Naive thymus-derived CD4-positive, alpha-beta T cell (primary cell): ENCODE results near the gene RPS21. TPM values are rescaled to one million over a fixed set of nuclear protein-coding genes. Genes with fewer than 3 reads are reported as not detected.

Experiments
- ATAC-seq: fragments of 150-1000 bp; cut with Tn5 transposase; 2 replicates; pipeline ENCODE4 v1.10.0; 2021; ENCODE audit warnings: mild to moderate bottlenecking, moderate library complexity
- CTCF ChIA-PET: fragments of 350-600 bp; sonication (Branson Sonifier 250); formaldehyde crosslinking; loops from one replicate; lab custom pipeline; 2021; ENCODE audit warnings: antibody characterized with exemption; lab: Charles Lee
- POLR2A ChIA-PET: fragments of 350-600 bp; sonication (Branson Sonifier 250); formaldehyde crosslinking; loops from one replicate; lab custom pipeline; 2021; ENCODE audit warnings: antibody characterized with exemption, inconsistent platforms; lab: Charles Lee
- DNase-seq, 9 donors: peaks; one replicate each; pipeline versions ENCODE4 v3.0.0 to v3.0.0-alpha.2; 2020 to 2022; ENCODE audit warnings: mixed read lengths in 1 of 9
- H3K27ac ChIP-seq: one replicate; pipeline ENCODE4 v1.7.0; 2013; ENCODE audit warnings: mild to moderate bottlenecking, low read depth, low read length, moderate library complexity
- H3K27me3 ChIP-seq, 2 donors: one replicate each; pipeline ENCODE4 v1.7.0; 2013; ENCODE audit warnings: low read length in 2 of 2, mild to moderate bottlenecking in 2 of 2, moderate library complexity in 2 of 2; ENCODE audit not compliant: control insufficient read depth in 2 of 2, insufficient read depth in 2 of 2
- H3K36me3 ChIP-seq, 3 experiments: 1 replicate in 2 of 3; 2 replicates in 1 of 3; pipeline ENCODE4 v1.7.0; 2013; ENCODE audit warnings: low read length in 3 of 3, mild to moderate bottlenecking in 3 of 3, moderate library complexity in 1 of 3; ENCODE audit not compliant: insufficient read depth in 3 of 3, control insufficient read depth in 2 of 3
- H3K4me1 ChIP-seq, 2 donors: one replicate each; pipeline ENCODE4 v1.7.0; 2013; ENCODE audit warnings: low read length in 2 of 2, mild to moderate bottlenecking in 2 of 2, moderate library complexity in 1 of 2; ENCODE audit not compliant: control insufficient read depth in 2 of 2, insufficient read depth in 2 of 2
- H3K4me3 ChIP-seq: 2 replicates; pipeline ENCODE4 v1.7.0; 2013; ENCODE audit warnings: mild to moderate bottlenecking, low read length
- H3K9me3 ChIP-seq, 3 experiments: 1 replicate in 2 of 3; 2 replicates in 1 of 3; pipeline ENCODE4 v1.7.0; 2013; ENCODE audit warnings: low read length in 3 of 3; ENCODE audit not compliant: control insufficient read depth in 2 of 3
- H3K27ac Mint-ChIP-seq, 9 donors: one replicate each; pipeline ENCODE4 v1.8.0; 2020 to 2022; ENCODE audit warnings: mixed read lengths in 9 of 9, mild to moderate bottlenecking in 8 of 9, moderate library complexity in 5 of 9, inconsistent platforms in 2 of 9
- H3K27me3 Mint-ChIP-seq, 5 donors: one replicate each; pipeline ENCODE4 v1.8.0; 2021 to 2022; ENCODE audit warnings: mixed read lengths in 5 of 5, mild to moderate bottlenecking in 1 of 5
- H3K36me3 Mint-ChIP-seq, 5 donors: one replicate each; pipeline ENCODE4 v1.8.0; 2020 to 2022; ENCODE audit warnings: mixed read lengths in 5 of 5, mild to moderate bottlenecking in 3 of 5, inconsistent platforms in 1 of 5
- H3K4me1 Mint-ChIP-seq, 7 donors: one replicate each; pipeline ENCODE4 v1.8.0; 2020 to 2022; ENCODE audit warnings: mixed read lengths in 7 of 7, mild to moderate bottlenecking in 3 of 7, inconsistent platforms in 1 of 7
- H3K4me3 Mint-ChIP-seq, 10 donors: one replicate each; pipeline ENCODE4 v1.8.0; 2020 to 2022; ENCODE audit warnings: mild to moderate bottlenecking in 10 of 10, mixed read lengths in 10 of 10, moderate library complexity in 6 of 10, inconsistent platforms in 2 of 10
- H3K9me3 Mint-ChIP-seq, 11 donors: one replicate each; pipeline ENCODE4 v1.8.0; 2020 to 2022; ENCODE audit warnings: mixed read lengths in 11 of 11, mild to moderate bottlenecking in 4 of 11, inconsistent platforms in 1 of 11, moderate library complexity in 1 of 11
- intact Hi-C, 2 donors: fragments of 100-400 bp; cut with micrococcal nuclease; formaldehyde crosslinking; loops; one replicate each; pipeline ENCODE4 v1.15.1; 2023
- polyA plus RNA-seq, 2 donors: library from polyadenylated mRNA; unstranded; fragments of 300-500 nt; fragmentation: Illumina TruSeq; gene quantifications; one replicate each; pipeline ENCODE4 v1.2.3, GENCODE V29; 2021
- total RNA-seq, 6 experiments: library from RNA in 5 of 6; stranded (reverse) in 5 of 6; gene quantifications; 1 replicate in 5 of 6; 2 replicates in 1 of 6; pipeline ENCODE4 v1.2.3 and lab custom pipeline; 2021 to 2026

RPS21 gene
- total and polyA plus RNA-seq, 7 experiments from 2014 or later, result 2,026 to 3,458 (median 3,308) TPM

- Histone ChIP-seq H3K4me1 (no peaks in the 10 kb centered on the region), H3K36me3 (no peaks in the 10 kb centered on the region), H3K27ac (no peak overlapping the region), H3K4me3 (no peak overlapping the region), H3K9me3 (no peaks in the 10 kb centered on the region), H3K27me3 (no peaks in the 10 kb centered on the region)
- intact Hi-C loops, result no loop called here
- ChIA-PET POLR2A (no interaction called here), CTCF (no interaction called here)
- peaks cover 0 to 6% (median 3%) of the 10 kb centered on the region in 11 donors for H3K9me3 Mint-ChIP-seq
- no peaks in the 10 kb centered on the region for H3K27me3 Mint-ChIP-seq
- ATAC-seq, result no peak
- no peak overlapping the region for H3K27ac Mint-ChIP-seq
- no peak overlapping the region for H3K4me3 Mint-ChIP-seq
- peaks cover 0 to 4% (median 4%) of the 10 kb centered on the region in 5 donors for H3K36me3 Mint-ChIP-seq
- H3K4me1 Mint-ChIP-seq, result peaks cover 0 to 3% (median 0%) of the 10 kb centered on the region in 7 donors
- no peak for DNase-seq
Observed at GRCh38 chr20:62353289-62354030, 33.4 kb upstream of the RPS21 start.

- H3K36me3 Mint-ChIP-seq, result no peaks in the 10 kb centered on the region
- no peak overlapping the region for H3K27ac Mint-ChIP-seq
- H3K4me1 Mint-ChIP-seq, result no peaks in the 10 kb centered on the region
- H3K4me3 ChIP-seq, result no peak overlapping the region
- DNase-seq (no peak), ATAC-seq (no peak)
- H3K27me3 Mint-ChIP-seq, result no peaks in the 10 kb centered on the region
- no peaks in the 10 kb centered on the region for H3K9me3 ChIP-seq
- no peak overlapping the region for H3K27ac ChIP-seq
- no peaks in the 10 kb centered on the region for H3K27me3 ChIP-seq
- H3K4me3 Mint-ChIP-seq, result no peak overlapping the region
- intact Hi-C loops, result no loop called here
- no peaks in the 10 kb centered on the region for H3K4me1 ChIP-seq
- ChIA-PET CTCF (no interaction called here), POLR2A (no interaction called here)
- H3K36me3 ChIP-seq, result no peaks in the 10 kb centered on the region
- H3K9me3 Mint-ChIP-seq, result peaks cover 0 to 2% (median 0%) of the 10 kb centered on the region in 11 donors
Observed at GRCh38 chr20:62354031-62354808, 32.7 kb upstream of the RPS21 start.

- no peak overlapping the region for H3K4me3 ChIP-seq
- no peaks in the 10 kb centered on the region for H3K4me1 ChIP-seq
- no peaks in the 10 kb centered on the region for H3K4me1 Mint-ChIP-seq
- POLR2A ChIA-PET, result no interaction called here
- CTCF ChIA-PET, result no interaction called here
- H3K4me3 Mint-ChIP-seq, result no peak overlapping the region
- intact Hi-C loops, result no loop called here
- no peaks in the 10 kb centered on the region for H3K9me3 Mint-ChIP-seq
- no peaks in the 10 kb centered on the region for H3K9me3 ChIP-seq
- H3K36me3 Mint-ChIP-seq, result no peaks in the 10 kb centered on the region
- no peak for DNase-seq
- no peaks in the 10 kb centered on the region for H3K36me3 ChIP-seq
- H3K27me3 ChIP-seq, result no peaks in the 10 kb centered on the region
- no peak overlapping the region for H3K27ac ChIP-seq
- no peak for ATAC-seq
- H3K27me3 Mint-ChIP-seq, result no peaks in the 10 kb centered on the region
- H3K27ac Mint-ChIP-seq, result no peak overlapping the region
Observed at GRCh38 chr20:62354811-62355341, 32.0 kb upstream of the RPS21 start.

- Mint-ChIP-seq H3K4me1 (no peaks in the 10 kb centered on the region), H3K36me3 (no peaks in the 10 kb centered on the region), H3K9me3 (no peaks in the 10 kb centered on the region), H3K4me3 (no peak overlapping the region), H3K27me3 (no peaks in the 10 kb centered on the region), H3K27ac (no peak overlapping the region)
- H3K4me3 ChIP-seq, result no peak overlapping the region
- POLR2A ChIA-PET, result no interaction called here
- H3K4me1 ChIP-seq, result no peaks in the 10 kb centered on the region
- CTCF ChIA-PET, result no interaction called here
- no peaks in the 10 kb centered on the region for H3K36me3 ChIP-seq
- no peaks in the 10 kb centered on the region for H3K9me3 ChIP-seq
- H3K27ac ChIP-seq, result no peak overlapping the region
- DNase-seq (no peak), ATAC-seq (no peak)
- intact Hi-C loops, result no loop called here
- no peaks in the 10 kb centered on the region for H3K27me3 ChIP-seq
Observed at GRCh38 chr20:62355516-62355877, 31.4 kb upstream of the RPS21 start.

- intact Hi-C loops, result no loop called here
- no peaks in the 10 kb centered on the region for H3K27me3 ChIP-seq
- H3K4me1 Mint-ChIP-seq, result no peaks in the 10 kb centered on the region
- ATAC-seq, result no peak
- no peaks in the 10 kb centered on the region for H3K36me3 Mint-ChIP-seq
- H3K27ac ChIP-seq, result no peak overlapping the region
- POLR2A ChIA-PET, result no interaction called here
- no peak overlapping the region for H3K27ac Mint-ChIP-seq
- no peaks in the 10 kb centered on the region for H3K4me1 ChIP-seq
- H3K9me3 Mint-ChIP-seq, result no peaks in the 10 kb centered on the region
- H3K36me3 ChIP-seq, result no peaks in the 10 kb centered on the region
- H3K9me3 ChIP-seq, result no peaks in the 10 kb centered on the region
- DNase-seq, result no peak
- H3K27me3 Mint-ChIP-seq, result no peaks in the 10 kb centered on the region
- H3K4me3 Mint-ChIP-seq, result no peak overlapping the region
- CTCF ChIA-PET, result no interaction called here
- no peak overlapping the region for H3K4me3 ChIP-seq
Observed at GRCh38 chr20:62355878-62356588, 30.9 kb upstream of the RPS21 start.

GRCh38 chr20:62356589-62357186 is 30.2 kb upstream of the RPS21 start:
- ChIA-PET CTCF (no interaction called here), POLR2A (no interaction called here)
- no peaks in the 10 kb centered on the region for H3K27me3 Mint-ChIP-seq
- Histone ChIP-seq H3K27me3 (no peaks in the 10 kb centered on the region), H3K9me3 (no peaks in the 10 kb centered on the region), H3K4me1 (no peaks in the 10 kb centered on the region), H3K27ac (no peak overlapping the region), H3K36me3 (no peaks in the 10 kb centered on the region), H3K4me3 (no peak overlapping the region)
- no peak overlapping the region for H3K27ac Mint-ChIP-seq
- intact Hi-C loops, result no loop called here
- no peaks in the 10 kb centered on the region for H3K9me3 Mint-ChIP-seq
- DNase-seq (peak in 1 of 9 donors; percentile 4), ATAC-seq (no peak)
- no peaks in the 10 kb centered on the region for H3K4me1 Mint-ChIP-seq
- no peaks in the 10 kb centered on the region for H3K36me3 Mint-ChIP-seq
- no peak overlapping the region for H3K4me3 Mint-ChIP-seq
